ENCODE results near the gene SHISAL2B.

DNA sequence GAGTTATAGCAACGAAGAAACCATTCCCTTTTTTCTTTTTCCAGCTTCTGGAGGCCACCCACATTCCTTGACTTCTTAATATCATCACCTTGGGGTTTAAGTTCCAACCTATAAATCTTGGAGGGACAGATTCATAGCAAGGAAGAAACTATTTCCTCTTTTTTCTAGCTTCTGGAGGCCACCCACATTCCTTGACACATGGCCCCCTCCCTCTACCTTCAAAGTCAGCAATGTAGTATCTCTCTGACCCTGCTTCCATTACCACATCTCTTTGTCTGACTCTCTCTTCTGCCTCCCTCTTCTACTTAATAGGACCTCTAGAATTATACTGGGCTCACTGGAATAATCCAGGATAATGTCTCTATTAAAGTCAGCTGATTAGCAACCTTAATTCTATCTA, 34.7 kb upstream of the SHISAL2B start:
- TF ChIP-seq, protein P1, sequence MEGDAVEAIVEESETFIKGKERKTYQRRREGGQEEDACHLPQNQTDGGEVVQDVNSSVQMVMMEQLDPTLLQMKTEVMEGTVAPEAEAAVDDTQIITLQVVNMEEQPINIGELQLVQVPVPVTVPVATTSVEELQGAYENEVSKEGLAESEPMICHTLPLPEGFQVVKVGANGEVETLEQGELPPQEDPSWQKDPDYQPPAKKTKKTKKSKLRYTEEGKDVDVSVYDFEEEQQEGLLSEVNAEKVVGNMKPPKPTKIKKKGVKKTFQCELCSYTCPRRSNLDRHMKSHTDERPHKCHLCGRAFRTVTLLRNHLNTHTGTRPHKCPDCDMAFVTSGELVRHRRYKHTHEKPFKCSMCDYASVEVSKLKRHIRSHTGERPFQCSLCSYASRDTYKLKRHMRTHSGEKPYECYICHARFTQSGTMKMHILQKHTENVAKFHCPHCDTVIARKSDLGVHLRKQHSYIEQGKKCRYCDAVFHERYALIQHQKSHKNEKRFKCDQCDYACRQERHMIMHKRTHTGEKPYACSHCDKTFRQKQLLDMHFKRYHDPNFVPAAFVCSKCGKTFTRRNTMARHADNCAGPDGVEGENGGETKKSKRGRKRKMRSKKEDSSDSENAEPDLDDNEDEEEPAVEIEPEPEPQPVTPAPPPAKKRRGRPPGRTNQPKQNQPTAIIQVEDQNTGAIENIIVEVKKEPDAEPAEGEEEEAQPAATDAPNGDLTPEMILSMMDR (IDR thresholded peaks at IDR 0.05; ENCODE audit: low read length): no peak
- TF ChIP-seq EZH2 (optimal IDR thresholded peaks at IDR 0.05; ENCODE audit: low read depth, low read length) (no peak), EZH2phosphoT487 (IDR thresholded peaks at IDR 0.05; ENCODE audit: low read length) (no peak)

Data from MM.1S (cell line).